Activated CD8-positive, alpha-beta memory T cell treated with anti-CD3 and anti-CD28 coated beads, Interleukin-2, amount 10 ng/mL, durations not matched to agents 7 days and 5 days (primary cell): Measurements from ENCODE around the gene GNB1L. TPM values are rescaled to one million over a fixed set of nuclear protein-coding genes. Genes with fewer than 3 reads are reported as not detected.

Source experiments
- ATAC-seq: fragments of 150-1000 bp; cut with Tn5 transposase; one replicate; pipeline ENCODE4 v1.10.0; 2021; ENCODE audit warnings: moderate library complexity
- CTCF ChIA-PET: fragments of 350-600 bp; sonication (Branson Sonifier 250); formaldehyde crosslinking; loops from one replicate; lab custom pipeline; 2021; ENCODE audit warnings: antibody characterized with exemption; lab: Charles Lee
- DNase-seq: peaks from one replicate; pipeline ENCODE4 v3.0.0-alpha.2; 2020
- H3K27ac Mint-ChIP-seq: one replicate; pipeline ENCODE4 v1.8.0; 2021; ENCODE audit warnings: mild to moderate bottlenecking, mixed read lengths
- H3K27me3 Mint-ChIP-seq: one replicate; pipeline ENCODE4 v1.8.0; 2021; ENCODE audit warnings: mixed read lengths
- H3K36me3 Mint-ChIP-seq: one replicate; pipeline ENCODE4 v1.8.0; 2021; ENCODE audit warnings: mild to moderate bottlenecking, mixed read lengths
- H3K4me1 Mint-ChIP-seq: one replicate; pipeline ENCODE4 v1.8.0; 2021; ENCODE audit warnings: mixed read lengths
- H3K4me3 Mint-ChIP-seq: one replicate; pipeline ENCODE4 v1.8.0; 2021; ENCODE audit warnings: mild to moderate bottlenecking, moderate library complexity, mixed read lengths
- H3K9me3 Mint-ChIP-seq: one replicate; pipeline ENCODE4 v1.8.0; 2022; ENCODE audit warnings: low read depth, mixed read lengths
- total RNA-seq, 2 experiments: library from RNA; stranded (reverse); gene quantifications; one replicate each; pipeline ENCODE4 v1.2.3, GENCODE V29; 2021

GNB1L gene
- total RNA-seq, 2 experiments from 2014 or later: 13.7 to 14.7 TPM

GRCh38 chr22:19748139-19748538 is 106.5 kb downstream of the GNB1L start:
- Mint-ChIP-seq H3K4me1 (no peaks in the 10 kb centered on the region), H3K27ac (no peak overlapping the region), H3K36me3 (no peaks in the 10 kb centered on the region), H3K9me3 (no peaks in the 10 kb centered on the region), H3K4me3 (no peak overlapping the region), H3K27me3 (peaks cover 8% of the 10 kb centered on the region)
- CTCF ChIA-PET: interaction anchor here (0.8 to 1.5 kb wide), 3 partner anchors 10 to 162 kb away, joined by 3 read pairs; no protein-coding TSS in a partner anchor
- DNase-seq (no peak), ATAC-seq (no peak)

GRCh38 chr22:19747551-19747950 is 107.1 kb downstream of the GNB1L start:
- Mint-ChIP-seq H3K4me3 (no peak overlapping the region), H3K27ac (no peak overlapping the region), H3K27me3 (peaks cover 3% of the 10 kb centered on the region), H3K4me1 (no peaks in the 10 kb centered on the region), H3K36me3 (no peaks in the 10 kb centered on the region), H3K9me3 (no peaks in the 10 kb centered on the region)
- DNase-seq (no peak), ATAC-seq (no peak)
- CTCF ChIA-PET: interaction anchor here (0.8 to 1.7 kb wide), 4 partner anchors 10 to 163 kb away, joined by 3 to 8 read pairs (median 3); no protein-coding TSS in a partner anchor

- H3K27ac Mint-ChIP-seq: no peak overlapping the region
- H3K4me3 Mint-ChIP-seq: no peak overlapping the region
- DNase-seq (no peak), ATAC-seq (no peak)
- H3K27me3 Mint-ChIP-seq: peaks cover 3% of the 10 kb centered on the region
- CTCF ChIA-PET: interaction anchor here (1.2 to 1.7 kb wide), 3 partner anchors 11 to 17 kb away, joined by 3 to 8 read pairs (median 3); no protein-coding TSS in a partner anchor
- H3K4me1 Mint-ChIP-seq: no peaks in the 10 kb centered on the region
- H3K9me3 Mint-ChIP-seq: no peaks in the 10 kb centered on the region
- H3K36me3 Mint-ChIP-seq: no peaks in the 10 kb centered on the region
These were observed 107.9 kb downstream of the GNB1L start for GRCh38 chr22:19746726-19747125.

GRCh38 chr22:19745155-19746101 is 109.2 kb downstream of the GNB1L start:
- no peaks in the 10 kb centered on the region for H3K4me1 Mint-ChIP-seq
- CTCF ChIA-PET: interaction anchor here (1.0 to 1.5 kb wide), 3 partner anchors 10 to 165 kb away, joined by 3 to 5 read pairs (median 3); no protein-coding TSS in a partner anchor
- no peak overlapping the region for H3K4me3 Mint-ChIP-seq
- H3K9me3 Mint-ChIP-seq: no peaks in the 10 kb centered on the region
- peaks cover 3% of the 10 kb centered on the region for H3K27me3 Mint-ChIP-seq
- ATAC-seq (no peak), DNase-seq (no peak)
- no peak overlapping the region for H3K27ac Mint-ChIP-seq
- no peaks in the 10 kb centered on the region for H3K36me3 Mint-ChIP-seq

GRCh38 chr22:19744350-19745006 is 110.2 kb downstream of the GNB1L start:
- Mint-ChIP-seq H3K4me1 (no peaks in the 10 kb centered on the region), H3K27ac (no peak overlapping the region), H3K9me3 (no peaks in the 10 kb centered on the region), H3K36me3 (no peaks in the 10 kb centered on the region), H3K4me3 (no peak overlapping the region), H3K27me3 (peaks cover 3% of the 10 kb centered on the region)
- CTCF ChIA-PET: interaction anchor here (1.3 to 1.5 kb wide), 2 partner anchors 14 to 166 kb away, joined by 3 to 5 read pairs; no protein-coding TSS in a partner anchor
- no peak for ATAC-seq
- no peak for DNase-seq

- no peaks in the 10 kb centered on the region for H3K4me1 Mint-ChIP-seq
- H3K27me3 Mint-ChIP-seq: peaks cover 3% of the 10 kb centered on the region
- H3K36me3 Mint-ChIP-seq: no peaks in the 10 kb centered on the region
- no peaks in the 10 kb centered on the region for H3K9me3 Mint-ChIP-seq
- H3K27ac Mint-ChIP-seq: no peak overlapping the region
- no peak for DNase-seq
- no peak overlapping the region for H3K4me3 Mint-ChIP-seq
- CTCF ChIA-PET: no interaction called here
- ATAC-seq: no peak
These were observed 111.0 kb downstream of the GNB1L start for GRCh38 chr22:19743651-19744050.

GRCh38 chr22:19743081-19743480 is 111.6 kb downstream of the GNB1L start:
- CTCF ChIA-PET: no interaction called here
- DNase-seq: no peak

GRCh38 chr22:19742160-19743066 is 112.3 kb downstream of the GNB1L start:
- DNase-seq (no peak), ATAC-seq (no peak)
- no peaks in the 10 kb centered on the region for H3K4me1 Mint-ChIP-seq
- H3K27ac Mint-ChIP-seq: no peak overlapping the region
- no peaks in the 10 kb centered on the region for H3K27me3 Mint-ChIP-seq
- CTCF ChIA-PET: interaction anchor here (2.2 kb wide), 1 partner anchor 12 kb away, joined by 7 read pairs; no protein-coding TSS in a partner anchor
- no peaks in the 10 kb centered on the region for H3K36me3 Mint-ChIP-seq
- no peak overlapping the region for H3K4me3 Mint-ChIP-seq
- H3K9me3 Mint-ChIP-seq: no peaks in the 10 kb centered on the region

More at GRCh38 chr22:19743081-19743480, 111.6 kb downstream of the GNB1L start:
- no peak overlapping the region for H3K27ac Mint-ChIP-seq
- H3K27me3 Mint-ChIP-seq: no peaks in the 10 kb centered on the region
- no peaks in the 10 kb centered on the region for H3K36me3 Mint-ChIP-seq
- H3K4me1 Mint-ChIP-seq: no peaks in the 10 kb centered on the region
- no peak for ATAC-seq
- no peaks in the 10 kb centered on the region for H3K9me3 Mint-ChIP-seq
- H3K4me3 Mint-ChIP-seq: no peak overlapping the region

- no peaks in the 10 kb centered on the region for H3K4me1 Mint-ChIP-seq
- H3K36me3 Mint-ChIP-seq: no peaks in the 10 kb centered on the region
- no peak overlapping the region for H3K4me3 Mint-ChIP-seq
- DNase-seq (no peak), ATAC-seq (no peak)
- no peaks in the 10 kb centered on the region for H3K27me3 Mint-ChIP-seq
- H3K27ac Mint-ChIP-seq: no peak overlapping the region
- no peaks in the 10 kb centered on the region for H3K9me3 Mint-ChIP-seq
- CTCF ChIA-PET: interaction anchor here (2.2 kb wide), 1 partner anchor 10 kb away, joined by 7 read pairs; no protein-coding TSS in a partner anchor
These were observed 113.6 kb downstream of the GNB1L start for GRCh38 chr22:19741053-19741452.

GRCh38 chr22:19740586-19740985 is 114.1 kb downstream of the GNB1L start:
- Mint-ChIP-seq H3K4me3 (no peak overlapping the region), H3K27me3 (no peaks in the 10 kb centered on the region), H3K4me1 (no peaks in the 10 kb centered on the region), H3K36me3 (no peaks in the 10 kb centered on the region), H3K27ac (no peak overlapping the region), H3K9me3 (no peaks in the 10 kb centered on the region)
- DNase-seq: no peak
- CTCF ChIA-PET: interaction anchor here (2.2 kb wide), 1 partner anchor 10 kb away, joined by 7 read pairs; no protein-coding TSS in a partner anchor
- ATAC-seq: no peak

GRCh38 chr22:19739911-19740449 is 114.7 kb downstream of the GNB1L start:
- no peak overlapping the region for H3K4me3 Mint-ChIP-seq
- DNase-seq: no peak
- H3K36me3 Mint-ChIP-seq: no peaks in the 10 kb centered on the region
- H3K9me3 Mint-ChIP-seq: no peaks in the 10 kb centered on the region
- H3K27ac Mint-ChIP-seq: no peak overlapping the region
- CTCF ChIA-PET: no interaction called here
- no peak for ATAC-seq
- no peaks in the 10 kb centered on the region for H3K4me1 Mint-ChIP-seq
- H3K27me3 Mint-ChIP-seq: no peaks in the 10 kb centered on the region

- CTCF ChIA-PET: no interaction called here
- Mint-ChIP-seq H3K36me3 (no peaks in the 10 kb centered on the region), H3K4me1 (no peaks in the 10 kb centered on the region), H3K27ac (no peak overlapping the region), H3K27me3 (no peaks in the 10 kb centered on the region), H3K4me3 (no peak overlapping the region), H3K9me3 (no peaks in the 10 kb centered on the region)
- DNase-seq: no peak
- ATAC-seq: no peak
These were observed 115.2 kb downstream of the GNB1L start for GRCh38 chr22:19739448-19739895.
